Endothelial cell of umbilical vein (primary cell): ENCODE measurements around the gene LRRC43. TPM values are rescaled to one million over a fixed set of nuclear protein-coding genes. Genes with fewer than 3 reads are reported as not detected.

Source experiments
- BruUV-seq: library from RNA; stranded (reverse); fragments of 400-500 nt; replicated peaks from 2 replicates; lab custom pipeline; 2021; lab: Mats Ljungman, UMichigan
- CTCF ChIA-PET: fragments of 300-600, 350-600 bp; sonication (Branson Sonifier 250); formaldehyde crosslinking; loops from one replicate; lab custom pipeline; 2021; ENCODE audit warnings: antibody characterized with exemption, inconsistent platforms; lab: Charles Lee
- POLR2A ChIA-PET: fragments of 300-600, 350-600 bp; sonication (Branson Sonifier 250); formaldehyde crosslinking; loops from one replicate; lab custom pipeline; 2021; ENCODE audit warnings: antibody characterized with exemption, inconsistent platforms; lab: Charles Lee
- DNase-seq: peaks from one replicate; pipeline ENCODE4 v3.0.0-alpha.2; 2011; ENCODE audit warnings: low read depth, low spot score
- FAIRE-seq: peaks from 2 replicates; lab custom pipeline; 2011; peaks lifted over from hg19 to GRCh38; lab: Jason Lieb, UNC
- H2AFZ ChIP-seq: 2 replicates; pipeline ENCODE4 v1.6.0; 2012; ENCODE audit warnings: low read depth, low read length, control low read depth, inconsistent platforms
- H3K27ac ChIP-seq: 2 replicates; pipeline ENCODE4 v1.5.1; 2011; ENCODE audit warnings: low read depth, mild to moderate bottlenecking, control low read depth, low read length, moderate library complexity; ENCODE audit not compliant: insufficient read depth
- H3K27me3 ChIP-seq, 2 experiments: 2 replicates each; pipeline versions ENCODE4 v1.6.0 to v1.6.1; 2011; ENCODE audit warnings: low read length in 2 of 2, mixed read lengths in 1 of 2; ENCODE audit not compliant: control insufficient read depth in 2 of 2, insufficient read depth in 2 of 2
- H3K36me3 ChIP-seq, 2 experiments: 2 replicates in 1 of 2; 3 replicates in 1 of 2; pipeline ENCODE4 v1.5.1; 2011; ENCODE audit warnings: low read length in 2 of 2, mild to moderate bottlenecking in 1 of 2, moderate library complexity in 1 of 2; ENCODE audit not compliant: control insufficient read depth in 2 of 2, insufficient read depth in 2 of 2; ENCODE audit errors: extremely low read depth in 1 of 2
- H3K4me1 ChIP-seq: 3 replicates; pipeline ENCODE4 v1.5.1; 2011; ENCODE audit warnings: mild to moderate bottlenecking, low read length; ENCODE audit not compliant: control insufficient read depth, insufficient read depth; ENCODE audit errors: extremely low read depth
- H3K4me2 ChIP-seq: 2 replicates; pipeline ENCODE4 v1.6.1; 2011; ENCODE audit warnings: low read length, control low read depth, mixed read lengths; ENCODE audit not compliant: insufficient read depth
- H3K4me3 ChIP-seq, 3 experiments: fragments of 200-600 bp in 1 of 3; sonication (generic), shearing (Covaris generic) in 1 of 3; replicated peaks in 1 of 3; 2 replicates each; pipeline ENCODE4 v1.5.1; 2011 to 2016; ENCODE audit warnings: control low read depth in 3 of 3, low read length in 3 of 3, mild to moderate bottlenecking in 2 of 3, inconsistent platforms in 1 of 3, low read depth in 1 of 3, moderate library complexity in 1 of 3; ENCODE audit not compliant: insufficient read depth in 1 of 3
- H3K79me2 ChIP-seq: 2 replicates; pipeline ENCODE4 v1.6.0; 2012; ENCODE audit warnings: low read length, inconsistent platforms; ENCODE audit not compliant: control insufficient read depth, insufficient read depth
- H3K9ac ChIP-seq: replicated peaks from 2 replicates; pipeline ENCODE3; 2011; ENCODE audit warnings: low read length, control low read depth; ENCODE audit not compliant: insufficient read depth; ENCODE audit errors: extremely low read depth
- H3K9me1 ChIP-seq: replicated peaks from 3 replicates; pipeline ENCODE4 v1.6.0; 2011; ENCODE audit warnings: mild to moderate bottlenecking, low read length; ENCODE audit not compliant: control insufficient read depth, insufficient read depth; ENCODE audit errors: extremely low read depth
- H3K9me3 ChIP-seq: replicated peaks from 2 replicates; pipeline ENCODE4 v1.5.1; 2012; ENCODE audit warnings: low read length, inconsistent platforms; ENCODE audit not compliant: control insufficient read depth, insufficient read depth
- H4K20me1 ChIP-seq: replicated peaks from 2 replicates; pipeline ENCODE3; 2011; ENCODE audit warnings: mild to moderate bottlenecking, low read length; ENCODE audit not compliant: control insufficient read depth, insufficient read depth; ENCODE audit errors: extremely low read depth
- EZH2 ChIP-seq: IDR thresholded peaks from 2 replicates; pipeline ENCODE4 v1.6.1; 2012; ENCODE audit warnings: borderline replicate concordance, low read depth, mild to moderate bottlenecking, moderate library complexity, low read length, inconsistent platforms; ENCODE audit not compliant: severe bottlenecking
- FOS ChIP-seq: IDR thresholded peaks from 2 replicates; pipeline ENCODE4 v1.6.1; 2011; ENCODE audit warnings: mild to moderate bottlenecking, low read length, moderate library complexity, borderline replicate concordance; ENCODE audit not compliant: insufficient read depth
- GATA2 ChIP-seq: IDR thresholded peaks from 2 replicates; pipeline ENCODE4 v1.7.0; 2011; ENCODE audit warnings: low read depth, mild to moderate bottlenecking, moderate library complexity, mixed read lengths, low read length; ENCODE audit not compliant: insufficient read length, insufficient read depth
- JUN ChIP-seq: IDR thresholded peaks from 2 replicates; pipeline ENCODE4 v1.6.1; 2011; ENCODE audit warnings: borderline replicate concordance, low read depth; ENCODE audit not compliant: insufficient read length, insufficient read depth
- MYC ChIP-seq: IDR thresholded peaks from one replicate; pipeline ENCODE4 v1.6.1; 2011; ENCODE audit warnings: mild to moderate bottlenecking, low read depth, low read length
- POLR2A ChIP-seq: IDR thresholded peaks from 2 replicates; pipeline ENCODE4 v1.6.1; 2012; ENCODE audit warnings: low read depth, mild to moderate bottlenecking, control low read depth, low read length
- POLR2AphosphoS5 ChIP-seq: IDR thresholded peaks from 2 replicates; pipeline ENCODE4 v1.6.1; 2012; ENCODE audit warnings: low read depth, mild to moderate bottlenecking, control low read depth, low read length, moderate library complexity; ENCODE audit not compliant: insufficient read depth
- dilution Hi-C: fragments of 300-500 bp; cut with MboI; formaldehyde crosslinking; loops from one replicate; pipeline ENCODE4 v1.15.0; 2019; ENCODE audit warnings: low sequenced_read_pairs; ENCODE audit not compliant: extremely low pct_ligation_motif_present
- intact Hi-C: fragments of 100-400 bp; cut with micrococcal nuclease; formaldehyde crosslinking; loops from one replicate; pipeline ENCODE4 v1.10.0; 2022
- polyA plus RNA-seq, 4 experiments: library from polyadenylated mRNA; depleted of rRNA in 3 of 4; stranded (reverse) in 3 of 4; unstranded in 1 of 4; fragments of >200 nt; gene quantifications; 2 replicates each; pipeline versions ENCODE4 v1.2.1 to v1.2.3, GENCODE V29; 2011 to 2012; ENCODE audit warnings: missing spikeins in 1 of 4
- total RNA-seq: library from RNA; stranded (reverse); gene quantifications from 2 replicates; pipeline ENCODE4 v1.2.3, GENCODE V29; 2021
- TF ChIP-seq, protein P1 (sequence below), 2 donors: IDR thresholded peaks; 1 replicate in 1 of 2; 2 replicates in 1 of 2; pipeline ENCODE4 v1.5.1; 2011; ENCODE audit warnings: low read length in 2 of 2, mild to moderate bottlenecking in 2 of 2, moderate library complexity in 2 of 2, control low read depth in 1 of 2, inconsistent platforms in 1 of 2, low read depth in 1 of 2; ENCODE audit not compliant: insufficient read depth in 1 of 2; ENCODE audit errors: extremely low read depth in 1 of 2
- TF ChIP-seq, protein P2 (sequence below): IDR thresholded peaks from 2 replicates; pipeline ENCODE4 v1.6.1; 2011; ENCODE audit not compliant: insufficient read depth, insufficient read length

LRRC43 gene
- total and polyA plus RNA-seq, 2 donors (not counting 3 experiments of a cell fraction or from before 2014, with no cell fraction given): 3.1 to 3.4 TPM

GRCh38 chr12:122147514-122148290 lies 35.2 kb upstream of the LRRC43 start:
- no peaks in the 10 kb centered on the region for H3K9me1 ChIP-seq
- ChIA-PET POLR2A (interaction anchor here (0.5 kb wide), 1 partner anchor 56 kb away, joined by 3 read pairs; the partner anchor contains the start of gene B3GNT4), CTCF (interaction anchor here (1.2 to 1.5 kb wide), 2 partner anchors 17 to 43 kb away, joined by 5 to 9 read pairs; no protein-coding TSS in a partner anchor)
- intact Hi-C loops: no loop called here
- no peak overlapping the region for H2AFZ ChIP-seq
- H3K4me1 ChIP-seq: no peaks in the 10 kb centered on the region
- TF ChIP-seq POLR2AphosphoS5 (no peak), JUN (no peak), GATA2 (no peak), FOS (no peak), POLR2A (no peak), EZH2 (no peak), MYC (no peak)
- TF ChIP-seq, protein P1, sequence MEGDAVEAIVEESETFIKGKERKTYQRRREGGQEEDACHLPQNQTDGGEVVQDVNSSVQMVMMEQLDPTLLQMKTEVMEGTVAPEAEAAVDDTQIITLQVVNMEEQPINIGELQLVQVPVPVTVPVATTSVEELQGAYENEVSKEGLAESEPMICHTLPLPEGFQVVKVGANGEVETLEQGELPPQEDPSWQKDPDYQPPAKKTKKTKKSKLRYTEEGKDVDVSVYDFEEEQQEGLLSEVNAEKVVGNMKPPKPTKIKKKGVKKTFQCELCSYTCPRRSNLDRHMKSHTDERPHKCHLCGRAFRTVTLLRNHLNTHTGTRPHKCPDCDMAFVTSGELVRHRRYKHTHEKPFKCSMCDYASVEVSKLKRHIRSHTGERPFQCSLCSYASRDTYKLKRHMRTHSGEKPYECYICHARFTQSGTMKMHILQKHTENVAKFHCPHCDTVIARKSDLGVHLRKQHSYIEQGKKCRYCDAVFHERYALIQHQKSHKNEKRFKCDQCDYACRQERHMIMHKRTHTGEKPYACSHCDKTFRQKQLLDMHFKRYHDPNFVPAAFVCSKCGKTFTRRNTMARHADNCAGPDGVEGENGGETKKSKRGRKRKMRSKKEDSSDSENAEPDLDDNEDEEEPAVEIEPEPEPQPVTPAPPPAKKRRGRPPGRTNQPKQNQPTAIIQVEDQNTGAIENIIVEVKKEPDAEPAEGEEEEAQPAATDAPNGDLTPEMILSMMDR (IDR thresholded peaks at IDR 0.05; ENCODE audit: extremely low read depth in 1 of 2, insufficient read depth in 1 of 2, low read depth in 1 of 2, low read length in 2 of 2): no peak
- TF ChIP-seq, protein P2, sequence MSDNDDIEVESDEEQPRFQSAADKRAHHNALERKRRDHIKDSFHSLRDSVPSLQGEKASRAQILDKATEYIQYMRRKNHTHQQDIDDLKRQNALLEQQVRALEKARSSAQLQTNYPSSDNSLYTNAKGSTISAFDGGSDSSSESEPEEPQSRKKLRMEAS: no peak
- dilution Hi-C loops: no loop called here
- no peak overlapping the region for H3K9ac ChIP-seq
- H3K79me2 ChIP-seq: no peaks in the 10 kb centered on the region
- no peak for FAIRE-seq
- no peaks in the 10 kb centered on the region for H3K9me3 ChIP-seq
- DNase-seq: no peak
- H3K27me3 ChIP-seq: no peaks in the 10 kb centered on the region
- no peak overlapping the region for H3K4me2 ChIP-seq
- H3K27ac ChIP-seq: no peak overlapping the region
- peaks cover 0 to 5% of the 10 kb centered on the region in 2 experiments for H3K36me3 ChIP-seq
- H4K20me1 ChIP-seq: no peaks in the 10 kb centered on the region
- BruUV-seq: no TSS peak
- no peak overlapping the region for H3K4me3 ChIP-seq
